NCI-H2107 treated with DMSO at 0.1 percent for 48 hours (cell line): Measurements from ENCODE around the gene AP1S1.
A peak's percentile ranks its signal among the peaks of the same experiment; 100 is the strongest.
"Not testable (repeated sequence)": the region's sequence is repeated elsewhere in the genome, so short reads cannot be mapped to it uniquely, and the experiment has no call there.

ENCODE experiments used
- DNase-seq: peaks from one replicate; lab custom pipeline; 2025; ENCODE audit not compliant: unreplicated experiment; lab: John Stamatoyannopoulos, UW

The AP1S1 gene

GRCh38 chr7:101199522-101199921 lies 45.2 kb downstream of the AP1S1 start:
- not testable (repeated sequence) for DNase-seq

GRCh38 chr7:101200504-101200861 lies 46.2 kb downstream of the AP1S1 start:
- no peak for DNase-seq

GRCh38 chr7:101200862-101201599 lies 46.8 kb downstream of the AP1S1 start, which contains the start of gene MOGAT3:
MOGAT3 (minus strand) TSS chr7:101201036; CDS start chr7:101200854, 182 bp downstream.
- DNase-seq = no peak

GRCh38 chr7:101201695-101202602 lies 47.7 kb downstream of the AP1S1 start:
- peak; percentile 10 for DNase-seq

- DNase-seq = no peak
Observed at GRCh38 chr7:101202603-101202918, 48.3 kb downstream of the AP1S1 start.

GRCh38 chr7:101203740-101204738 lies 49.8 kb downstream of the AP1S1 start:
- DNase-seq = not testable (repeated sequence)

GRCh38 chr7:101205901-101206664 lies 51.8 kb downstream of the AP1S1 start:
- DNase-seq = no peak

- no peak for DNase-seq
Observed at GRCh38 chr7:101206665-101207042, 52.4 kb downstream of the AP1S1 start.

- DNase-seq = no peak
Observed at GRCh38 chr7:101207459-101207858, 53.2 kb downstream of the AP1S1 start.

- no peak for DNase-seq
Observed at GRCh38 chr7:101208794-101209193, 54.5 kb downstream of the AP1S1 start.

- DNase-seq = no peak
Observed at GRCh38 chr7:101210143-101210542, 55.9 kb downstream of the AP1S1 start.
